ENCODE results near the gene TRIM32.

Gene TRIM32

GRCh38 chr9:116724123-116724522 is 37.0 kb downstream of the TRIM32 start:
- no peak overlapping the region for H3K4me3 Mint-ChIP-seq
- H3K4me1 Mint-ChIP-seq: no peaks in the 10 kb centered on the region
- H3K9me3 Mint-ChIP-seq: no peaks in the 10 kb centered on the region
- H3K27ac Mint-ChIP-seq: no peak overlapping the region
- H3K27me3 Mint-ChIP-seq (ENCODE audit: low read depth): peaks cover 4% of the 10 kb centered on the region
- no peak for TF ChIP-seq CTCF (IDR thresholded peaks at IDR 0.05; ENCODE audit: unreplicated experiment in 3 of 3)
- H3K36me3 Mint-ChIP-seq (ENCODE audit: low read depth): no peaks in the 10 kb centered on the region

GRCh38 chr9:116726602-116727001 is 39.5 kb downstream of the TRIM32 start:
- no peak for TF ChIP-seq CTCF (IDR thresholded peaks at IDR 0.05; ENCODE audit: unreplicated experiment in 3 of 3)
- H3K4me3 Mint-ChIP-seq: no peak overlapping the region
- H3K4me1 Mint-ChIP-seq: no peaks in the 10 kb centered on the region
- H3K27ac Mint-ChIP-seq: no peak overlapping the region
- no peaks in the 10 kb centered on the region for H3K9me3 Mint-ChIP-seq
- H3K36me3 Mint-ChIP-seq (ENCODE audit: low read depth): no peaks in the 10 kb centered on the region
- H3K27me3 Mint-ChIP-seq (ENCODE audit: low read depth): peaks cover 4% of the 10 kb centered on the region

- TF ChIP-seq CTCF (IDR thresholded peaks at IDR 0.05; ENCODE audit: unreplicated experiment in 3 of 3): no peak
- H3K9me3 Mint-ChIP-seq: no peaks in the 10 kb centered on the region
- H3K27me3 Mint-ChIP-seq (ENCODE audit: low read depth): peaks cover 3% of the 10 kb centered on the region
- H3K4me3 Mint-ChIP-seq: no peak overlapping the region
- peaks cover 6% of the 10 kb centered on the region for H3K4me1 Mint-ChIP-seq
- no peaks in the 10 kb centered on the region for H3K36me3 Mint-ChIP-seq (ENCODE audit: low read depth)
- no peak overlapping the region for H3K27ac Mint-ChIP-seq
Observed at GRCh38 chr9:116733010-116733641, 46.0 kb downstream of the TRIM32 start.

- Mint-ChIP-seq H3K36me3 (ENCODE audit: low read depth) (no peaks in the 10 kb centered on the region), H3K27me3 (ENCODE audit: low read depth) (peaks cover 14% of the 10 kb centered on the region), H3K4me3 (no peak overlapping the region), H3K27ac (no peak overlapping the region), H3K9me3 (no peaks in the 10 kb centered on the region), H3K4me1 (peaks cover 6% of the 10 kb centered on the region)
- no peak for TF ChIP-seq CTCF (IDR thresholded peaks at IDR 0.05; ENCODE audit: unreplicated experiment in 3 of 3)
Observed at GRCh38 chr9:116736399-116737151, 49.5 kb downstream of the TRIM32 start.

- peaks cover 14% of the 10 kb centered on the region for H3K27me3 Mint-ChIP-seq (ENCODE audit: low read depth)
- no peak overlapping the region for H3K27ac Mint-ChIP-seq
- no peaks in the 10 kb centered on the region for H3K9me3 Mint-ChIP-seq
- TF ChIP-seq CTCF (IDR thresholded peaks at IDR 0.05; ENCODE audit: unreplicated experiment in 3 of 3): peak; percentile 81 to 91 (median 90)
- peaks cover 6% of the 10 kb centered on the region for H3K4me1 Mint-ChIP-seq
- peak overlapping the region in 1 of 3 experiments; percentile 63 for H3K4me3 Mint-ChIP-seq
- no peaks in the 10 kb centered on the region for H3K36me3 Mint-ChIP-seq (ENCODE audit: low read depth)
Observed at GRCh38 chr9:116737152-116737546, 50.0 kb downstream of the TRIM32 start.

Data from nephron (organoid).